ENCODE results near the gene AXL. TPM values are rescaled to one million over a fixed set of nuclear protein-coding genes. Genes with fewer than 3 reads are reported as not detected.
A peak's percentile ranks its signal among the peaks of the same experiment; 100 is the strongest.

AXL gene
- total and polyA plus RNA-seq, 9 of the 15 experiments (the other 6 are each of a cell fraction or from before 2014, with no cell fraction given), result 0.80 to 6.6 (median 1.6) TPM

DNA sequence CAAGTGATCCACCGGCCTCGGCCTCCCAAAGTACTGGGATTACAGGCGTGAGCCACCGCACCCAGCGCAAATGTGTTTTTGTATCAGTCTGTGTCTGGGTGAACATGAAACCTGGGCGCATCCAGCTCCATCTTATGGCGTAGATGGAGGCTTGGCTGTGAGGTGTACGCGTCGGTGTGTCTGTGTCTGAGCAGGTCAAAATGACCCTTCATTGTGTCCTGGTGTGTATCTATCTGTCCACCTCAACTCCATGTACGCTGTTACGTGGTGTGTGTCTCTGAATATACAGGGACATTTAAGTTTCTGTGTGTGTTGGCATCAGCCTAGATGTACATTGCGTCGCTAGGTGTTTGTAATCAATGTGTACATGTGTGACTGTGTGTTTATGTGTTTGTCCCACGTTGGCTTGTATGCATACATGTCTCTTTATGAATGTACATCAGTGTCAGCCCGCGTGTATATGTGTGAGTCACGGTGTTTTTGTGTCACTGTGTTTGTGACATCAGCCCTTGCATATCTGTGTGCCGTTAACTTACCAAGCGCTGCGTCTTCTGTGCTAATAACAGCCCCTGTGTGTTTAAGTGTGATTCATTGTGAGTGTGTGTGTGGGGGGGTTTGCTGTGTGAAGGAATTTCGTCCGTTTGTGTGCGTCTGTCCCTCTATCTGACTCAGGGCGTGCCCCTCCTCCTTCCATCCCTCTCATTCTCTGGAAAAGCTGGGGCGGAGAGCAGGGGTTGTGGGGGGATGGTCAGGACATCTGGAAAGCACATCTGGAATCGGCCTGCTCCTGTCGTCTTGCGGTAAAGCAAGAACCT, 6.4 kb downstream of the AXL start (continued):
- TF ChIP-seq, protein P1, sequence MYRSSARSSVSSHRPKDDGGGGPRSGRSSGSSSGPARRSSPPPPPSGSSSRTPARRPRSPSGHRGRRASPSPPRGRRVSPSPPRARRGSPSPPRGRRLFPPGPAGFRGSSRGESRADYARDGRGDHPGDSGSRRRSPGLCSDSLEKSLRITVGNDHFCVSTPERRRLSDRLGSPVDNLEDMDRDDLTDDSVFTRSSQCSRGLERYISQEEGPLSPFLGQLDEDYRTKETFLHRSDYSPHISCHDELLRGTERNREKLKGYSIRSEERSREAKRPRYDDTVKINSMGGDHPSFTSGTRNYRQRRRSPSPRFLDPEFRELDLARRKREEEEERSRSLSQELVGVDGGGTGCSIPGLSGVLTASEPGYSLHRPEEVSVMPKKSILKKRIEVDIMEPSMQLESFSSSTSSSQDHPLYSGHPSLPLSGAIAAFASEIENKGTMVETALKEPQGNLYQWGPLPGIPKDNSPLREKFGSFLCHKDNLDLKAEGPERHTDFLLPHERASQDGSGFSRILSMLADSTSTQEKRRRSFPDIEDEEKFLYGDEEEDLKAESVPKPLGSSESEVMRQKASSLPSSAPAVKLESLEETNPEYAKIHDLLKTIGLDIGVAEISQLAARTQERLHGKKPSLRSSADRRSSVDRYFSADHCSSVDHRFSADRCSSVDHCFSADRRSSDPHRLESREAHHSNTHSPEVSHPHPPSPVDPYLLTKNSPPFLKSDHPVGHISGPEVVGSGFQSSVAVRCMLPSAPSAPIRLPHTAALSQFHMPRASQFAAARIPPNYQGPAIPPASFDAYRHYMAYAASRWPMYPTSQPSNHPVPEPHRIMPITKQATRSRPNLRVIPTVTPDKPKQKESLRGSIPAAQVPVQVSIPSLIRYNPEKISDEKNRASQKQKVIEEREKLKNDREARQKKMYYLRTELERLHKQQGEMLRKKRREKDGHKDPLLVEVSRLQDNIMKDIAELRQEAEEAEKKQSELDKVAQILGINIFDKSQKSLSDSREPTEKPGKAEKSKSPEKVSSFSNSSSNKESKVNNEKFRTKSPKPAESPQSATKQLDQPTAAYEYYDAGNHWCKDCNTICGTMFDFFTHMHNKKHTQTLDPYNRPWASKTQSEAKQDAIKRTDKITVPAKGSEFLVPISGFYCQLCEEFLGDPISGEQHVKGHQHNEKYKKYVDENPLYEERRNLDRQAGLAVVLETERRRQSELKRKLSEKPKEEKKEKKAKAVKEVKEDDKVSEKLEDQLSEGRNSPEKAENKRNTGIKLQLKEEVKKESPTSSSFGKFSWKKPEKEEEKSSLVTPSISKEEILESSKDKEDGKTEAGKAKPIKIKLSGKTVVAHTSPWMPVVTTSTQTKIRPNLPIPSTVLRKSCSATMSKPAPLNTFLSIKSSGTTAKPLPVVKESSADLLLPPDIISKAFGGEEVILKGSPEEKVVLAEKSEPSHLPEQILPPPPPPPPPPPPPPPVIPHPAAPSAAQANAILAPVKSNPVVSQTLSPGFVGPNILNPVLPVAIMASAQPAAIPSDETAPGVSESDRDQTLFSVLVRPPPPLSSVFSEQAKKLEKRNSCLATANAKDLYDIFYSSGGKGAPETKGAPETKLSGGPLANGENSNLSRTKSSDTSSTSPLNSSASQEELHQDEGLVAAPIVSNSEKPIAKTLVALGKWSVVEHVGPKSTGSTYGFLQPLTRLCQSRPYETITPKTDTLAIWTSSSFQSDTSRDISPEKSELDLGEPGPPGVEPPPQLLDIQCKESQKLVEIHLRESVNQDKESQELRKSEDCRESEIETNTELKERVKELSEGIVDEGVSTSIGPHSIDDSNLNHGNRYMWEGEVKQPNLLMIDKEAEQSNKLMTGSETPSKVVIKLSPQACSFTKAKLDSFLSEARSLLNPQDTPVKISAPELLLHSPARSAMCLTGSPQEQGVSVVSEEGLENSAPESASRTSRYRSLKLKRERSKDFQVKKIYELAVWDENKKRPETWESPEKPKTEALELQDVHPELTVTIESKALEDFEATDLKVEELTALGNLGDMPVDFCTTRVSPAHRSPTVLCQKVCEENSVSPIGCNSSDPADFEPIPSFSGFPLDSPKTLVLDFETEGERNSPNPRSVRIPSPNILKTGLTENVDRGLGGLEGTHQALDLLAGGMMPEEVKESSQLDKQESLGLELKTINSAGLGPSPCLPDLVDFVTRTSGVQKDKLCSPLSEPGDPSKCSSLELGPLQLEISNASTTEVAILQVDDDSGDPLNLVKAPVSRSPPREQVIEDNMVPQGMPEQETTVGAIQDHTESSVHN (IDR thresholded peaks at IDR 0.05; ENCODE audit: borderline replicate concordance in 1 of 2, low read depth in 1 of 2), result peak in 1 of 2 experiments; percentile 74; a peak in 2 of 4 replicates
- TF ChIP-seq, protein P2, sequence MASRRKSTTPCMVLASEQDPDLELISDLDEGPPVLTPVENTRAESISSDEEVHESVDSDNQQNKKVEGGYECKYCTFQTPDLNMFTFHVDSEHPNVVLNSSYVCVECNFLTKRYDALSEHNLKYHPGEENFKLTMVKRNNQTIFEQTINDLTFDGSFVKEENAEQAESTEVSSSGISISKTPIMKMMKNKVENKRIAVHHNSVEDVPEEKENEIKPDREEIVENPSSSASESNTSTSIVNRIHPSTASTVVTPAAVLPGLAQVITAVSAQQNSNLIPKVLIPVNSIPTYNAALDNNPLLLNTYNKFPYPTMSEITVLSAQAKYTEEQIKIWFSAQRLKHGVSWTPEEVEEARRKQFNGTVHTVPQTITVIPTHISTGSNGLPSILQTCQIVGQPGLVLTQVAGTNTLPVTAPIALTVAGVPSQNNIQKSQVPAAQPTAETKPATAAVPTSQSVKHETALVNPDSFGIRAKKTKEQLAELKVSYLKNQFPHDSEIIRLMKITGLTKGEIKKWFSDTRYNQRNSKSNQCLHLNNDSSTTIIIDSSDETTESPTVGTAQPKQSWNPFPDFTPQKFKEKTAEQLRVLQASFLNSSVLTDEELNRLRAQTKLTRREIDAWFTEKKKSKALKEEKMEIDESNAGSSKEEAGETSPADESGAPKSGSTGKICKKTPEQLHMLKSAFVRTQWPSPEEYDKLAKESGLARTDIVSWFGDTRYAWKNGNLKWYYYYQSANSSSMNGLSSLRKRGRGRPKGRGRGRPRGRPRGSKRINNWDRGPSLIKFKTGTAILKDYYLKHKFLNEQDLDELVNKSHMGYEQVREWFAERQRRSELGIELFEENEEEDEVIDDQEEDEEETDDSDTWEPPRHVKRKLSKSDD (conservative IDR thresholded peaks at IDR 0.05; ENCODE audit: low read length), result peak; percentile 59; the same call in 1 of the 2 replicates
- TF ChIP-seq ILF3 (IDR thresholded peaks at IDR 0.05; ENCODE audit: borderline replicate concordance), result no peak
- no peak for TF ChIP-seq WHSC1 (IDR thresholded peaks at IDR 0.05; ENCODE audit: low read length)
- peak; percentile 54; the same call in 1 of the 2 replicates for TF ChIP-seq CTBP1 (IDR thresholded peaks at IDR 0.05; ENCODE audit: borderline replicate concordance)
- no peak for TF ChIP-seq PCBP2 (IDR thresholded peaks at IDR 0.05; ENCODE audit: low read depth, low read length, poor library complexity, severe bottlenecking)
- no peak for TF ChIP-seq KDM5B (IDR thresholded peaks at IDR 0.05; ENCODE audit: insufficient replicate concordance, low read depth, low read length)
- TF ChIP-seq HDAC1 (IDR thresholded peaks at IDR 0.05), result peak in 1 of 2 experiments; percentile 79; a peak in 2 of 4 replicates
- no peak for TF ChIP-seq ZNF197 (CRISPR knock-in tag; IDR thresholded peaks at IDR 0.05; ENCODE audit: low read depth)
- TF ChIP-seq TARDBP (IDR thresholded peaks at IDR 0.05), result no peak
- TF ChIP-seq TCF3 (CRISPR knock-in tag; IDR thresholded peaks at IDR 0.05), result no peak; the same call in 1 of the 2 replicates
- TF ChIP-seq, protein P3, sequence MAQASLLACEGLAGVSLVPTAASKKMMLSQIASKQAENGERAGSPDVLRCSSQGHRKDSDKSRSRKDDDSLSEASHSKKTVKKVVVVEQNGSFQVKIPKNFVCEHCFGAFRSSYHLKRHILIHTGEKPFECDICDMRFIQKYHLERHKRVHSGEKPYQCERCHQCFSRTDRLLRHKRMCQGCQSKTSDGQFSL (CRISPR knock-in tag; IDR thresholded peaks at IDR 0.05), result peak; percentile 99
- TF ChIP-seq, protein P3 (tag; IDR thresholded peaks at IDR 0.05), result no peak
- no peak for TF ChIP-seq FUS (optimal IDR thresholded peaks at IDR 0.05; ENCODE audit: low read depth, low read length)
